Islet precursor cell (in vitro differentiated cells): ENCODE measurements around the gene APC.
"Not testable (repeated sequence)": the region's sequence is repeated elsewhere in the genome, so short reads cannot be mapped to it uniquely, and the experiment has no call there.

Experiments
- DNase-seq: peaks from one replicate; pipeline ENCODE4 v3.0.0-alpha.2; 2018

The APC gene

GRCh38 chr5:112737463-112738190 is at the start of gene APC:
Gene APC, plus strand, starts transcription at chr5:112737885. Its CDS starts 17,006 bp downstream, at chr5:112754891.
- DNase-seq: peak; percentile 93

DNA sequence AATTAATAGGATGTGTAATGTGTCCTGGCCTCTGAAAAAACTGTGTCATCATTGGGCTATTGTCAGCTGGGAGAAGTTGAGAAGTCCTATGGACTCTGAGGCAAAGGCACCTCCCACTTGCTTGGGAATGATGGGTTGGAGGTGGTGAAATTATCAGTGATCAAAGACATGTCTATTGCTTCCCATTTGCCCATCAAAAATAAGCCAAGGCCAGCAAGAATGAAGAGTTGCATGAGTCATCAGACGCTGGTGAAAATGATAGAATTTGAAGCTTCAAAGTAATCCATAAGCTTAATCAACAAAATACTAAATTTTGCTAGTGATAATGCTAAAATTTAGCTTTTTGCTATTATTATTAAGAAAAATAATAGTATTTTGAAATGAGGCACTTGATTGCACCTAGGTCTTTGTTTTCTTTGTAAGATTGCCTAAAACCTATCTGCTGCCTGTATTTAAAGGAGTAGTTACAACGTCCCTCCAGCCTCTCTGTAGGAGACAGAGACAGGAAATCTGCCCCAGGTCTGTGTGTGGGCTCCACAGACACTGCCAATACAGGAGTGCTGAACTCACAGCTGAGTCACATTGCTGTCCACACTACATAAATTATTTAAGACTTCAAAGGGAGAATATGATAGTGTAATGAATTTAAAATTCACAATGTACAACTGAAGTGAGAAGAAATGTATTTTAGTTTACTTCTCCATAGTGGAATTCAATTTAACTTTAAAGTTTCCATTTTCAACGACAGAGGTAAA is 48.4 kb upstream of the APC start:
- peak; percentile 62 for DNase-seq

GRCh38 chr5:112690605-112691338 is 46.9 kb upstream of the APC start:
- DNase-seq: no peak

GRCh38 chr5:112691339-112691680 is 46.4 kb upstream of the APC start:
- DNase-seq: no peak

DNA sequence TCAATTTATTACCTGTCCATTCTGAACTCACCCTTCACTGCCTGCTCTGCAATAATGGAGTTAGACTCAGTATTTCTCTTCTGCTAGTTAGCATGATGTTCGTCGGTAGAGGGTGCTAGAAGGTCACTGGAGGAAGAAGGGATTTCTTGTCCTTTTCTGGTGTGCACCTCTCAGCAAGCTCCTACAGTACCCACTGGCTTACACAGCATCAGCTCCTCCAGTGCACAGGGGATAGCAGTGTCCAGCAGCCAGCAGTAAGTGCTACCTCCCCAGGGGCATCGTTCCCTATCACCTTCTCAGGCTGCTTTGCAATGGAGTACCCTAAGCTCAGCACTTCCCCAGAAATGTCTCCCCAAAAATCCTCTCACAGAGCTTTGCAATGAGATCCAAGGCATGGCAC is 45.9 kb upstream of the APC start:
- DNase-seq: no peak

DNA sequence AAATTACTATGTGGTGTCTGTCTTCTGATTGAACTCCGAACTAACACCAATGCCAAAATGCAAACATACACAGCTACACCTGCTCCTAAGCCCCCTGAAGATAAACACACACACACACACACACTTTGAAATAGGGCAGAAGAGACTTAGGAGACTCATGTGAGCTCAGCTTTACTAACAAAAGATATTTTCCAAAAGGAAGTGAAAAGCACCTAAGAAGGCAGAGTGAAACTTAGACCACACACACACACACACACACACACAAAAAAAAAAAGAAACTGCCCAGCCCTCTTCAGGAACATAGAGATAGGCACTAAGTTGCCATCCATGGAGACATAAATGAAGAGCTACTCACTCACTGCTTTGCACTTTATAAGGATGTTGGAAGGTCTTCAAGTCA is 45.2 kb upstream of the APC start:
- no peak for DNase-seq

DNA sequence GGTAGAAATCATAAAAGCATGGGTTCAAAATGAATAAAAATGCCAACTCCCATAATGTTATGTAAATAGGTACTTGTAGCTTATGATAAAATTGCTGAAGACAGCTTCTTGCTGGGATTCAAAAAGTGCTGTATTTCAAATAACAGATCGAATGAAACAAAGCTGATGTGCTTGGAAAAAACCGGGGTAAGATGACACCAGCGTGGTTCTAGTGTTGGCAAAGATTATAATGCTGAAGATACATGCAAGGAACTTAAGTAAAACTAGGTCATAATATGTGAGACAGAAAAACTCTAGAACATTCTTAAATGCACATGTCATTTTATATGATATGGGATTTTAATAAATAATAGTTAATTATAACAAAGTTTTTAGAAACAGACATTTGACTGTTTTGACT is 44.4 kb upstream of the APC start:
- DNase-seq: no peak

DNA sequence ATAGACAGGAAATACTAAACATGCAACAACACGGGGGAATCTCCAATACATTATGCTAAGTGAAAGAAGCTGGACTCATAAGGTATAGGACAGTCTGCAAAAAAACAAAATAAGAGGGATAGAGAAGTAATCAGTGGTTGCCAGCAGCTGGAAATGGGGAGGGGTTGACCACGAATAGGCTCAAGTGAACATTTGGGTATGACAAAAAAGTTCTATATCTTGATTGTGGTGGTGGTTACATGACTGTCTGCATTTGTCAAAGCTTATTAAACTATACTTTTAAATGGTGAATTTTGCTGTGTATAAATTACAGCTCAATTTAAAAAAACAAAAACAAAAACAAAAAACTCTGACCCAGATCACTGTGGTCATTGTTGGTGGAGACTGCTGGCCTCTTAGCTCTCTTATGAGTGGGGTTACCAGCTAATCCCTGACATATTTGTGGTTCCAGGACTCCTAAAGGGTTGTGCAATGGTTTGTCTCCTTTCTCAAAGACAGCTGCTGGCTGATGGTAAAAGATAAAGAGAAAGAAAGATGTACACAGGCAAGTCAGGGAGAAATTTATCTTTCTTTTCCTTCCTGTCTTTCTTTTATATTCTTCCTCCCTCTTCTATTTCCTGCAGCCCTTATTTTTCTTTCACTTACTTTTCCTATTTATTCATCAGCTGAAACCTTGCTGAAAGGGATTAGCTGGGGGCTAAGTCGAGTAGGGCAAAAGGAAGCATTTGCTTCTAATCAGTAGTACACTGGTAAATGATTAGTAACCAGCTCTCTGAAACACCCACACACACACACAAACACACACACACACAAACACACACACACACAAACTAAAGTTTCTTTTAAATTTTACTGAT is 42.6 kb upstream of the APC start:
- DNase-seq: peak; percentile 62

GRCh38 chr5:112696786-112697185 is 40.9 kb upstream of the APC start:
- no peak for DNase-seq

- no peak for DNase-seq
Measured at GRCh38 chr5:112697322-112697721, 40.4 kb upstream of the APC start.

DNA sequence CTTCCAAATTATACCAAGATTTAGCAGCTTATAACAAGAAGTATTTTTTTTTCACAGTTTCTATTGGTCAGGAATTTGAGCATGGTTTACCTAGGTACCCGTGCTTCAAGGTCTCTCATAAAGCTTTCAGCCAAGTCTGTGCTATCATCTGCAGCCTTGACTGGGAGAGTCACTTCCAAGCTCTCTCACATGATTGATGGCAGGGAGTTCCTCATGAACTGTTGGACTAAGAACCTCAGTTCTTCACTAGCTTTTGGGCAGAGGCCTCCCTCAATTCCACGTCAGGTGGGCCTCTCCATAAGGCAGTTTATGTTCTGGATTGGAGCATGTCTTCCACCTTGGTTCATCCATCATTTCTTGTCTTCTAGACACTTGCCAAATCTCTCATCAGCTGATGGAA is 39.9 kb upstream of the APC start:
- DNase-seq: no peak

DNA sequence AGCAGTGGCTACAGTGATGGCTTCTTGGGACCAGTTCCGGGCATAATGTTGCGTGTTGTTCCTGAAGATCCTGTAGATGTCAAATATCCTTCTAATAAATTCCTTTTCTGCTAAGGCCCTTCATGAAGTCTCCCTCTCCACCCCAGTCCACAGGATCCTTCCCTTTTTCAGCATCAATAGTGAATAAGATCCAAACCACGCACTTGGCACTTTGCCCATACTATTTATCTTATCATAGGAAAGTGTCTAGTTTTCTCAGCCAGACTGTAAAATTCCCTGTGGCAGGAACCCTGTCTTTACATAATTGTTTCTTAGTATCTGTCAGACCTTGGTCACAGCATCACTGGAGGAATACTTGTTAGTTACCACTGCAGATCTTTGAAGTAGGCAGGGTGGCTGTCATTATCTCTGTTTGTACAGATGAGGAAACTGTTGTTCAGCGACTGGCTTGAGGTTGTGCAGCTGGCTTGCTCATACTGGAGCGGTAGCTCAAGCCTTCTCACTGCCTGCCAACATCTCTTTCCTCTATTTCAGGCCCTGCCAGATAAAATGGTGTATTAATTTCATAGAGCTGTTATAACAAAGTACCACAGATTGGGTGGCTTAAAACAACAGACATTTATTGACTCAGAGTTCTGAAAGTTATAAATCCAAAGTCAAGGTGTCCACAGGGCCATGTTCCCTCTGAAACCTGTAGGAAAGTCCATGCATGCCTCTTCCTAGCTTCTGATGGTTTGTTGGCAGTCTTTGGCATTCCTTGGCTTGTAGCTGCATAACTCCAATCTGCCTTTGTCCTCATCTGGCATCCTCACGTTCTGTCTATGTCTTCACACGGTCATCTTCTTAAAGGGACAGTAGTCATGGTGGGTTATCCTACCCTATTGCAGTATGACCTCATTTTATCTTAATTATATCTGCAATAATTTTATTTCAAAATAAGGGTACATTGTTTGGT is 33.5 kb upstream of the APC start:
- no peak for DNase-seq

DNA sequence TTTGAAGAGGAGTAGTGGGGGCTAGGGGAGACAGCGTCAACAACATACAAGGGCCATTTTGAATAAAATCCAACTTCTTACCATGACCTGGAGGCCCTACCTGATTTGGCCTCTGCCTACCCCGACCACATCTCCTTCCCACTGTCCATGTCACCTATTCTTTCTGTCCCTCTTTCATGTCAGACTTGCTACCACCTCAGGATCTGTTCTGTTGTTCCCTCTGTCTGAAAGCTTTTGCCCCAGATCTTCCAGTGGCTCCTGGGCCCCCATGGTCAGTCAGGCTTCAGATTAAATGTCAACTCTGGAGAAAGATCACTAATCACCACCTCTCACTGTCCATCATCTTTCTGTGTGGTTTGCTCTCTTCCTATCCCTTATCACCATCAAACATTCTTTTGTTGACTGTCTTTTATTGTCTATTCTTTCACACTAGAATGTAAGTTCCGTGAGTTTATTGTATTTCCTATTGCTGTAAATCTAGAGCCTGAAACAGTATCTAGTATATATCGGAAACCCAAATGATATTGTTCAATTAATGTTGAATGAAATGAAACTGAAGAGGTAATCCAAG is 31.2 kb upstream of the APC start:
- no peak for DNase-seq

GRCh38 chr5:112707187-112708102 is 30.2 kb upstream of the APC start:
- DNase-seq: peak; percentile 99

DNA sequence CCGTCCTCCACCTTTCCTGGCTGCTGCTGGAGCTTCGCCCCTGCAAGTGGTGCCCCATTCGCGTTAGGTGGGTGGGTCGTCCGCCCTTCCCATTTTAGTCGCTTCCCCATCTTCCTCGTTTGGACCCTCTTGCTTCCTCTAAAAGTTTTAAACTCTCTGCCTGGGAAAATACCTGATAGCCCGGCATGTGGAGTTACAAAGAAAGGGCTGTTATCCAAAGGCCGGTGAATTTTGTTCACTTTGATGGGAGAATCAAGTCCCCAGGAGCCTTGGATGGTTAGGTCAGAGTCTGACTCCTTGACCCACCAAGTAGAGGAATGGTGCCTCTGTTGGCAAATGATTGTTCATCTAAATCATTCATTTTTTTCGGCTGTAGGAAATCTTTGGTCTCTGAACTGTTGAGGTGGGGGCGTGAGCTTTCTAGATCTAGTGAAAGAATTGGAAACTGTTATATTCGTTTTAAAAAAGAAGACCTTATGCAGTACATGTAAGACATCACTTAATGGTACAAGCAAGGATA is 29.5 kb upstream of the APC start:
- DNase-seq: no peak

DNA sequence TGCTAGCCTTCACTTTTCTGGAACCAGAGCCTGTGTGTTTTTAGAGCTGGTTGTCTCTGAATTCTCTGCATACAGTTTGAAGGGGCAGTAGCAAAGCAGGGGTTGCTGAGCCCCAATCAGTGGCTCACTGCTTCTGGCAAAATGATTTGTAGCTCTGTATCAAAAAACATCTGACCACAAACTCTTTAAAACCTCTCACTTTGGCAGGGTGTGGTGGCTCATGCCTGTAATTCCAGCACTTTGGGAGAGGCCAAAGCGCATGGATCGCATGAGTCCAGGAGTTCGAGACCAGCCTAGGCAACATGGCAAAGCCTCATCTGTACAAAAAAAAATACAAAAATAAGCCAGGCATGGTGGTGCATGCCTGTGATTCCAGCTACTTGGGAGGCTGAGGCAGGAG is 28.3 kb upstream of the APC start:
- no peak for DNase-seq

GRCh38 chr5:112710896-112711295 is 26.8 kb upstream of the APC start:
- no peak for DNase-seq

DNA sequence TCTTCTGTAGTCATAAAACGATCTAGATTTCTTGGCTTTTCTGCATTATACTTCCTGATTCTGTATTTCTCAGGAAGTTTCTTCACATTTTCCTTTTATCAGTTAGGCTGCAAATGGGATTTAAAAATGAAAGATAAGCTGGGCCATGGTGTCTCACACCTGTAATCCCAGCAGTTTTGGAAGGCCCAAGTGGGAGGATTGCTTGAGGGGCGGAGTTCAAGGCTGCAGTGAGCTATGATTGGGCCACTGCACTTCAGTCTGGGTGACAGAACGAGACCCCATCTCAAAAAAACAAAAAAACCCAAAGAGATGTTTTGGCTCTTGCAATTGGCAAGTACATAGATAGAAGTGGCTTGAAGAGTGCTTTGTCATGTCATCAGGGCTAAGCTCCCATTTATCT is 26.2 kb upstream of the APC start:
- no peak for DNase-seq

GRCh38 chr5:112713206-112713605 is 24.5 kb upstream of the APC start:
- no peak for DNase-seq

DNA sequence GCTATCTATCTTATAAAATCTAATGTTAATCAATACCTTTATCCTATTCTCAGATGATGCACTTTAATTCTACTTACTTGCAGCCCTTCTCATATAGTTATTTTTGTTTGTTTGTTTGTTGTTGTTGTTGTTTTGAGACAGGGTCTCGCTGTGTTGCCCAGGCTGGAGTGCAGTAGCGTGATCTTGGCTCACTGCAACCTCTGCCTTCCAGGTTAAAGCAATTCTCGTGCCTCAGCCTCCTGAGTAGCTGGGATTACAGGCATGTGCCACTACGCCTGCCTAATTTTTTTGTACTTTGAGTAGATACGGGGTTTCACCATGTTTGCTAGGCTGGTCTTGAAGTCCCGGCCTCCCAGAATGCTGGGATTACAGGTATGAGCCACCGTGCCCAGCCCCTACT is 20.8 kb upstream of the APC start:
- not testable (repeated sequence) for DNase-seq
